Neural crest cell (in vitro differentiated cells): Measurements from ENCODE around the gene SIPA1L3. TPM values are rescaled to one million over a fixed set of nuclear protein-coding genes. Genes with fewer than 3 reads are reported as not detected.

Source experiments
- DNase-seq: peaks from one replicate; pipeline ENCODE4 v3.0.0; 2021; ENCODE audit warnings: low read depth, mixed read lengths, low spot score
- H3K27ac Mint-ChIP-seq: one replicate; pipeline ENCODE4 v1.8.0; 2021; ENCODE audit warnings: mild to moderate bottlenecking, mixed read lengths; ENCODE audit not compliant: unreplicated experiment
- H3K27me3 Mint-ChIP-seq: 2 replicates; pipeline ENCODE4 v1.8.0; 2021; ENCODE audit warnings: low read depth, mild to moderate bottlenecking, mixed read lengths
- H3K36me3 Mint-ChIP-seq: 2 replicates; pipeline ENCODE4 v1.8.0; 2021; ENCODE audit warnings: low read depth, mild to moderate bottlenecking, mixed read lengths
- H3K4me1 Mint-ChIP-seq: 2 replicates; pipeline ENCODE4 v1.8.0; 2021; ENCODE audit warnings: mixed read lengths
- H3K4me3 Mint-ChIP-seq: one replicate; pipeline ENCODE4 v1.8.0; 2021; ENCODE audit warnings: mild to moderate bottlenecking, mixed read lengths
- H3K9me3 Mint-ChIP-seq: 2 replicates; pipeline ENCODE4 v1.8.0; 2021; ENCODE audit warnings: mixed read lengths
- total RNA-seq: library from RNA; stranded (reverse); gene quantifications from 2 replicates; pipeline ENCODE4 v1.2.1, GENCODE V29; 2021
- TF ChIP-seq, protein P1 (sequence below): fragments of 200-600 bp; sonication (generic); conservative IDR thresholded peaks from 2 replicates; pipeline ENCODE4 v1.5.0; 2021; ENCODE audit warnings: antibody characterized with exemption, mild to moderate bottlenecking

SIPA1L3 gene
- total RNA-seq, 1 donor from 2014 or later: 41.2 TPM

DNA sequence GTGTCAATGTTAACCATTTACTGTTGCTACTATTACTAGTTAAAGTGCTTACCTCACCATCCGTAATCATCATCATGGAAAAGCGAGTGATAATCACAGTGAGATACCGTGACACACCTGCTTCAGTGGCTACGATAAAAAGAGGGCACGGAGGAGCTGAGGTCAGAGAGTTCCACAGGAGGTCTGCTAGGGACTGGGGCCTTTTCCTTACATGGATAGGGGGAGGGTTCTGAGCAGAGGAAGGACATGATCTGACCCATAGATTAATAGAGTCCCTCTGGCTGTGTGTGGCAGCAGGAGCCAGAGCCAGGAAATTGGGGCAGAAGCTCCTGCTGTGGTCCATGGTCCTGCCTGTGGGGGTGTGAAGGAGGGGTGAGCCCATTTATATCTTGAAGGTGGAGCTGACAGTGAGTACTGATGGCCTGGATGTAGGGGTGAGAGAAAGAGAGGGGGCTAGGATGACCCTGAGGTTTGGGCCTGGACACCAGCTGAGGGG is 136.7 kb downstream of the SIPA1L3 start:
- Mint-ChIP-seq H3K36me3 (peaks cover 4% of the 10 kb centered on the region), H3K9me3 (no peaks in the 10 kb centered on the region), H3K4me1 (peaks cover 37% of the 10 kb centered on the region), H3K4me3 (no peak overlapping the region), H3K27me3 (no peaks in the 10 kb centered on the region), H3K27ac (peak overlapping the region; percentile 38)
- TF ChIP-seq, protein P1, sequence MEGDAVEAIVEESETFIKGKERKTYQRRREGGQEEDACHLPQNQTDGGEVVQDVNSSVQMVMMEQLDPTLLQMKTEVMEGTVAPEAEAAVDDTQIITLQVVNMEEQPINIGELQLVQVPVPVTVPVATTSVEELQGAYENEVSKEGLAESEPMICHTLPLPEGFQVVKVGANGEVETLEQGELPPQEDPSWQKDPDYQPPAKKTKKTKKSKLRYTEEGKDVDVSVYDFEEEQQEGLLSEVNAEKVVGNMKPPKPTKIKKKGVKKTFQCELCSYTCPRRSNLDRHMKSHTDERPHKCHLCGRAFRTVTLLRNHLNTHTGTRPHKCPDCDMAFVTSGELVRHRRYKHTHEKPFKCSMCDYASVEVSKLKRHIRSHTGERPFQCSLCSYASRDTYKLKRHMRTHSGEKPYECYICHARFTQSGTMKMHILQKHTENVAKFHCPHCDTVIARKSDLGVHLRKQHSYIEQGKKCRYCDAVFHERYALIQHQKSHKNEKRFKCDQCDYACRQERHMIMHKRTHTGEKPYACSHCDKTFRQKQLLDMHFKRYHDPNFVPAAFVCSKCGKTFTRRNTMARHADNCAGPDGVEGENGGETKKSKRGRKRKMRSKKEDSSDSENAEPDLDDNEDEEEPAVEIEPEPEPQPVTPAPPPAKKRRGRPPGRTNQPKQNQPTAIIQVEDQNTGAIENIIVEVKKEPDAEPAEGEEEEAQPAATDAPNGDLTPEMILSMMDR: no peak
- no peak for DNase-seq

GRCh38 chr19:38044267-38045111 is 137.5 kb downstream of the SIPA1L3 start:
- no peak for DNase-seq
- Mint-ChIP-seq H3K27me3 (no peaks in the 10 kb centered on the region), H3K36me3 (peaks cover 4% of the 10 kb centered on the region), H3K4me3 (no peak overlapping the region), H3K27ac (peak overlapping the region; percentile 38), H3K4me1 (peaks cover 37% of the 10 kb centered on the region), H3K9me3 (no peaks in the 10 kb centered on the region)
- TF ChIP-seq, protein P1: no peak

GRCh38 chr19:38045554-38046253 is 138.7 kb downstream of the SIPA1L3 start:
- no peak for DNase-seq
- Mint-ChIP-seq H3K27ac (peak overlapping the region; percentile 27), H3K4me3 (no peak overlapping the region), H3K36me3 (peaks cover 4% of the 10 kb centered on the region), H3K27me3 (no peaks in the 10 kb centered on the region), H3K4me1 (peaks cover 37% of the 10 kb centered on the region), H3K9me3 (no peaks in the 10 kb centered on the region)
- TF ChIP-seq, protein P1: no peak

- TF ChIP-seq, protein P1: no peak
- no peaks in the 10 kb centered on the region for H3K27me3 Mint-ChIP-seq
- no peak for DNase-seq
- H3K4me1 Mint-ChIP-seq: peaks cover 37% of the 10 kb centered on the region
- H3K36me3 Mint-ChIP-seq: peaks cover 4% of the 10 kb centered on the region
- H3K27ac Mint-ChIP-seq: peak overlapping the region; percentile 78
- no peak overlapping the region for H3K4me3 Mint-ChIP-seq
- no peaks in the 10 kb centered on the region for H3K9me3 Mint-ChIP-seq
These were observed 139.4 kb downstream of the SIPA1L3 start for GRCh38 chr19:38046254-38047048.

DNA sequence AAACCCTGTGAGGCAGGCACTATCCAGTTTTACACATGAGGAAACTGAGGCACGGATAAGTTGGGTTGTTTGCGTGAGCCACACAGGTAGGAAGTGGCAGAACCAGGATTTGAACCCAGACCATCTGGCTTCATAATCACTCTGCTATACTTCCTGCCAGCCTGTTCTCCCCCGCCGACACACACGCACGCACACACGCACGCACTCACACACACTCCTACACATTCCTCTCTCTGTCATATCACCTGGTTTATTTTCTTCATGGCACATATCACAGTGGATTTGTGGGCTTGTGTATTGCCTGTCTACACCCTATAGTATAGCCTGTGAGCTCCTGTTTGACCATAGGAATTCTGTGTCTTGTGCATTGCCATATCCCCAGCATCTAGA is 140.0 kb downstream of the SIPA1L3 start:
- H3K36me3 Mint-ChIP-seq: peaks cover under 1% of the 10 kb centered on the region
- no peak overlapping the region for H3K4me3 Mint-ChIP-seq
- no peaks in the 10 kb centered on the region for H3K9me3 Mint-ChIP-seq
- TF ChIP-seq, protein P1: no peak
- no peaks in the 10 kb centered on the region for H3K27me3 Mint-ChIP-seq
- no peak for DNase-seq
- no peak overlapping the region for H3K27ac Mint-ChIP-seq
- H3K4me1 Mint-ChIP-seq: peaks cover 37% of the 10 kb centered on the region
